Measurements from ENCODE around the gene IQSEC1. TPM values are rescaled to one million over a fixed set of nuclear protein-coding genes. Genes with fewer than 3 reads are reported as not detected.

IQSEC1 gene
- total RNA-seq, 4 donors from 2014 or later, result 13.7 to 59.4 (median 35.5) TPM

GRCh38 chr3:13014755-13015285 is 58.4 kb downstream of the IQSEC1 start:
- H3K9me3 ChIP-seq, result no peaks in the 10 kb centered on the region
- H3K4me1 ChIP-seq, result peaks cover 0 to 63% (median 44%) of the 10 kb centered on the region in 4 donors
- H3K27ac ChIP-seq, result peak overlapping the region; percentile 76 to 95 (median 92)
- H3K27me3 ChIP-seq, result no peaks in the 10 kb centered on the region
- peak overlapping the region in 3 of 4 donors; percentile 33 to 38 (median 36) for H3K4me3 ChIP-seq
- no peak for DNase-seq
- TF ChIP-seq, protein P1, sequence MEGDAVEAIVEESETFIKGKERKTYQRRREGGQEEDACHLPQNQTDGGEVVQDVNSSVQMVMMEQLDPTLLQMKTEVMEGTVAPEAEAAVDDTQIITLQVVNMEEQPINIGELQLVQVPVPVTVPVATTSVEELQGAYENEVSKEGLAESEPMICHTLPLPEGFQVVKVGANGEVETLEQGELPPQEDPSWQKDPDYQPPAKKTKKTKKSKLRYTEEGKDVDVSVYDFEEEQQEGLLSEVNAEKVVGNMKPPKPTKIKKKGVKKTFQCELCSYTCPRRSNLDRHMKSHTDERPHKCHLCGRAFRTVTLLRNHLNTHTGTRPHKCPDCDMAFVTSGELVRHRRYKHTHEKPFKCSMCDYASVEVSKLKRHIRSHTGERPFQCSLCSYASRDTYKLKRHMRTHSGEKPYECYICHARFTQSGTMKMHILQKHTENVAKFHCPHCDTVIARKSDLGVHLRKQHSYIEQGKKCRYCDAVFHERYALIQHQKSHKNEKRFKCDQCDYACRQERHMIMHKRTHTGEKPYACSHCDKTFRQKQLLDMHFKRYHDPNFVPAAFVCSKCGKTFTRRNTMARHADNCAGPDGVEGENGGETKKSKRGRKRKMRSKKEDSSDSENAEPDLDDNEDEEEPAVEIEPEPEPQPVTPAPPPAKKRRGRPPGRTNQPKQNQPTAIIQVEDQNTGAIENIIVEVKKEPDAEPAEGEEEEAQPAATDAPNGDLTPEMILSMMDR (IDR thresholded peaks at IDR 0.05), result no peak
- no peak for TF ChIP-seq POLR2A (IDR thresholded peaks at IDR 0.05)
- H3K36me3 ChIP-seq, result no peaks in the 10 kb centered on the region

GRCh38 chr3:13013994-13014754 is 59.1 kb downstream of the IQSEC1 start:
- DNase-seq, result peak in 2 of 3 donors; percentile 47 to 48
- H3K27me3 ChIP-seq, result no peaks in the 10 kb centered on the region
- peak overlapping the region; percentile 76 to 95 (median 92) for H3K27ac ChIP-seq
- no peak for TF ChIP-seq POLR2A (IDR thresholded peaks at IDR 0.05)
- TF ChIP-seq, protein P1 (IDR thresholded peaks at IDR 0.05), result no peak
- peaks cover 0 to 65% (median 44%) of the 10 kb centered on the region in 4 donors for H3K4me1 ChIP-seq
- H3K9me3 ChIP-seq, result no peaks in the 10 kb centered on the region
- H3K36me3 ChIP-seq, result no peaks in the 10 kb centered on the region
- peak overlapping the region in 1 of 4 donors; percentile 36 for H3K4me3 ChIP-seq

DNA sequence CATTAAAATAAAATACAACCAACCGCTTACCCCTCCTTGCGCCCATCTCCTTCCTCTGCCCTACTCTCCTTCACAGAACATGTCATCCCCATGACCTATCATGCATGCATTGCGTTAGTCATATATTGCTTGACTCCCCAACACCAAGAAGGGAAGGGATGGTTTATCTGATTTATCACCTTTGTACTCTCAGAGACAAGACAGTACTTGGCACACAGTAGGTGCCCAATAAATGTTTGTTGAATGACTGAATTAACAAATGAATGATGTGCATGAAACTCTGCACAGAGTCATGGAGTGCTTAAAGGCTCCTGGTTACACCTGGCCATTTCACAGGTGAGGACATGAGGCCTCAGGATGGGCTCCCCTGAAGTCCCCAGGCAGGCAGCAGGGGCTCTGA is 59.7 kb downstream of the IQSEC1 start:
- no peaks in the 10 kb centered on the region for H3K27me3 ChIP-seq
- H3K4me3 ChIP-seq, result no peak overlapping the region
- no peaks in the 10 kb centered on the region for H3K9me3 ChIP-seq
- no peaks in the 10 kb centered on the region for H3K36me3 ChIP-seq
- no peak for DNase-seq
- peak overlapping the region; percentile 76 to 95 (median 92) for H3K27ac ChIP-seq
- H3K4me1 ChIP-seq, result peaks cover 0 to 71% (median 49%) of the 10 kb centered on the region in 4 donors
- TF ChIP-seq, protein P1 (IDR thresholded peaks at IDR 0.05), result no peak
- no peak for TF ChIP-seq POLR2A (IDR thresholded peaks at IDR 0.05)

GRCh38 chr3:13013151-13013561 is 60.1 kb downstream of the IQSEC1 start:
- H3K27ac ChIP-seq, result peak overlapping the region; percentile 73 to 95 (median 92)
- H3K4me3 ChIP-seq, result no peak overlapping the region
- peak in 1 of 3 donors; percentile 46 for DNase-seq
- no peaks in the 10 kb centered on the region for H3K9me3 ChIP-seq
- H3K4me1 ChIP-seq, result peaks cover 0 to 71% (median 53%) of the 10 kb centered on the region in 4 donors
- H3K27me3 ChIP-seq, result no peaks in the 10 kb centered on the region
- TF ChIP-seq, protein P1 (IDR thresholded peaks at IDR 0.05), result no peak
- no peak for TF ChIP-seq POLR2A (IDR thresholded peaks at IDR 0.05)
- H3K36me3 ChIP-seq, result no peaks in the 10 kb centered on the region

- H3K4me1 ChIP-seq, result peaks cover 0 to 73% (median 53%) of the 10 kb centered on the region in 4 donors
- no peaks in the 10 kb centered on the region for H3K36me3 ChIP-seq
- H3K27ac ChIP-seq, result peak overlapping the region; percentile 73 to 95 (median 92)
- DNase-seq, result peak in 2 of 3 donors; percentile 91 to 93
- H3K9me3 ChIP-seq, result no peaks in the 10 kb centered on the region
- TF ChIP-seq POLR2A (IDR thresholded peaks at IDR 0.05), result peak in 1 of 2 donors; percentile 10
- TF ChIP-seq, protein P1 (IDR thresholded peaks at IDR 0.05), result no peak
- H3K4me3 ChIP-seq, result no peak overlapping the region
- H3K27me3 ChIP-seq, result no peaks in the 10 kb centered on the region
Observed at GRCh38 chr3:13012221-13012691, 61.0 kb downstream of the IQSEC1 start.

Data from Peyer's patch (tissue), 4 donors.